GM18505 (cell line): ENCODE data around the gene TBC1D20.
A peak's percentile ranks its signal among the peaks of the same experiment; 100 is the strongest.
"Not testable (repeated sequence)": the region's sequence is repeated elsewhere in the genome, so short reads cannot be mapped to it uniquely, and the experiment has no call there.

Experiments
- ATAC-seq: cut with Tn5 transposase; IDR thresholded peaks from one replicate; pipeline ENCODE4 v1.9.1; 2021; ENCODE audit not compliant: unreplicated experiment
- POLR2A ChIP-seq: IDR thresholded peaks from 4 replicates; pipeline ENCODE4 v1.6.1; 2011; ENCODE audit warnings: borderline replicate concordance; ENCODE audit not compliant: insufficient read depth, insufficient read length; ENCODE audit errors: extremely low read depth

The TBC1D20 gene

GRCh38 chr20:462199-462991 is at the start of gene TBC1D20:
Gene TBC1D20, minus strand, starts transcription at chr20:462533. Its CDS starts 128 bp downstream, at chr20:462405.
- peak; percentile 85 for TF ChIP-seq POLR2A
- peak; percentile 86 for ATAC-seq

- not testable (repeated sequence) for ATAC-seq
Observed at GRCh38 chr20:510328-511057, 48.2 kb upstream of the TBC1D20 start.

DNA sequence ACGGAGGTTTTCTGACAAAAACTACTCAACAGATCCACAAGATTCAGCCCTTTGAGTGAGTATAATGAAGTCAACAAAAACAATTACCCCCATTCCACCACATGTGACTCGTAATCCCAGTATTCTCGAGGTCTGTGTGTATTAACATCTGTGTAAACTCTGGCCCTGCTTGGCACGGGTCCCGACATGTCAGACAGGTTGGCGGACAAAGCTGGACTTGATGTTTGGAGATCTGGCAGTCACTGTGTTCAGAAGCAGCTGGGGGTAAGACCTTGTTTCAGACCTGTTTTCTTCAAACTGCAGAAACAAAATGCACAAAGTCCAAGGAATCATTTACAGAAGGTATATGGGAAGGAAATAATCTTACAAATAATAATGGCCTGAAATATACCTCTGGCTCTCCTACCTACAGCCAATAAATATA is 46.0 kb upstream of the TBC1D20 start:
- ATAC-seq: not testable (repeated sequence)

DNA sequence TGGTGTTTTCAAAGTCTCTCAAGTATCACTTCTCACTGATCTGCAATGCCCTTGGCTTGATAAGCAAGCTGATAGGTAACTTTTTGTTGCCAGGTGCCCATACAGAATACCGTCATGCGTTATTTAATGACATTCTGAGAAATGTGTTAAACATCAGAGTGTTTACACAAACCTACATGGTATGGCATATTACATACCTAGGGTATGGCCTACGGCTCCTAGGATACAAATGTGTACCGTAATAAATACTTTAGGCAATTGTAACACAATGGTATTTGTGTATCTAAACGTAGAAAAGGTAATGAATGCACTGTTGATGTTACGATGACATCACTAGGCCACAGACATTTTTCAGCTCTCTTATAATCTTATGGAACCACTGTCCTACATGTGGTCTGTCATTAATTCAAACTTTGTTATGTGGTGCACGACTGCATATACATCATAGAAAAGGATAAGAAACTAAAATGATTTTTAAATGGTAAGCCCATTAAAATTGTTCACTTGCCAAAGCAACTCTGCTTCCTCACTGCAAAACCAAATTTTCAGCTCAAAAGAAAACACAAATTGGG is 45.5 kb upstream of the TBC1D20 start:
- TF ChIP-seq POLR2A: no peak
- ATAC-seq: no peak

DNA sequence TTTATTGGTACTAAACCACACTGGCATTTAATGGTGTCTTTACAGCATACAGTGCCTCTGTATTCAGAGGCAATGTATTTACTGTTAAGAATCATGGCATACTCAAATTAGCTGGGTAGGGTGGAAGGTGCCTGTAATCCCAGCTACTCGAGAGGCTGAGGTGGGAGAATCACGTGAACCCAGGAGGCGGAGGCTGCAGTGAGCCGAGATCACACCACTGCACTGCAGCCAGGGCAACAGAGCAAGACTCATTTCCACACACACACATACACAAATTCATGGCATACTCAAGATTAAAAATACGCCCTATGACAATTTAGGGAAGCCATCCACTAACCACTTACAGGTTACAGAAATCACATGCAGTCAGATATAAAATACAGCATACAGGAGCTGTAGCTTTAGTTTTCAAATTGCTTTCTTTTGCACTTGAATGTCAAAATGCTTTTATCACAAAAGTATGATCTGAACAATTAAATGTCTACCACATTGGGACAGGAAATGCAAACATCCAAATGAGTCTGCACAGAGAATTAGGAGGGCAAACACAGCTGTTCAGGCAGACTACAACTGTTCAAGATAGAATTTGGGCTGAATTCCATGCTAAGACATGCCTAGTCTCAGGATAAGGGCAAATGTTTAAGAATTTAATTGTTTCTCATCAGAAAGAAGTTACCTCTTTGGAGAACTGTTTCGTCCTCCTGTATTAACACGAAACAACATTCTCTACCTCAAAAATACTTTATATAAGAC is 44.8 kb upstream of the TBC1D20 start:
- TF ChIP-seq POLR2A: no peak
- ATAC-seq: no peak

- no peak for ATAC-seq
Observed at GRCh38 chr20:504632-505075, 42.3 kb upstream of the TBC1D20 start.

DNA sequence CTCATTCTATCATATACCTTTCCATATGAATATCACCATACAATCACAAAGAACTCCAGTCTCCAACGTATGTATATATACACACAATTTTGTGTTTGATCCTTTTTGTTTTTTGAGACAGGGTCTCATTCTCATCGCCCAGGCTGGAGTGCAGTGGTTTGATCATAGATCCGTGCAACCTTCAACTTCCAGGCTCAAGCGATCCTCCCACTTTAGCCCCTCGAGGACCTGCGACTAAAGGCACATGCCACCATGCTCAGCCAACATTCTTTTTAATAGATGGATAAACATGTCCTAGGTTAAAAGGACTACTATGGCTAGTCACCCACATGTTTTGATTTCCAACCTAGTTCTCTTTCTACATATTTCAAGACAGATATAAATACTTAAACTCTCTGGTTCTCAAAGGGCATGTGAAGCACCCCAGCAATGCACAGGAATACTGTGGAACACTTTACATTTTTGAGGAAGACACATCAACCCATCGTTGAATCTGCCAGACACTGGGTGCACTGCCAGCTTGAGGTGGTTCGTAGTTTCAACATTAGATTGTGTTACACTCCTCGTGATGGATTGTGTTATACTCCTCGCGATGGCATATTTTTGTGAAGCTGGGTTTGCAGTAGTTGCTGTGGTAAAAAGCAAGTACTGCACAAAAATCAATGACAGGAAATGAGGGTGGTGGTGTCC is 40.9 kb upstream of the TBC1D20 start:
- no peak for ATAC-seq
- TF ChIP-seq POLR2A: no peak

More at GRCh38 chr20:504632-505075, 42.3 kb upstream of the TBC1D20 start:
- TF ChIP-seq POLR2A: no peak

- no peak for TF ChIP-seq POLR2A
- ATAC-seq: no peak
Observed at GRCh38 chr20:497979-498378, 35.6 kb upstream of the TBC1D20 start.

DNA sequence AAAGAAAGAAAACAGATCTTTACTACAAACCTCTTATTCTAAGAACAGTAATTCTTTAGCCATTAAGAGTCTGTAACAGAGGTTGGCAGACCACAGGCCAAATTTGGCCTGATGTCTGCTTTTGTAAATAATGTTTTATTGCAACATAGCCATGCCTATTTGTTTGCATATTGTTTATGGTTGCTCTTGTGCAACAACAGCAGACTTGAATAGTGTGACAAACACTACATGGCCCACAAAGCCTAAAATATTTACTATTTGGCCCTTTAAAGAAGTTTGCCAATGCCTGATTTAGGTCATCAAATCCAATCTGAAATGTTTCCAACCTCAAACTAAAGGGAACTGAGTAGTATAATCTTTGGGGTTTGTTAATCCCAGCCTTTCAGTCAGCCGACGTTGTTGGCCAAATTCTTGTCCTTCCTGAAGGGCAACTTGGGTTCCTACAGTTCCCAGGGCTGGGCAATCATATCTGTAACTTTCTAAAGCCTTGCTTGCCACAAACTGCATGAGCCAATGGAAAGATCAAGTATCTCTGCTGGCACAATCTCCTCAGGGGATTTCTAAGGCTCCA is 33.9 kb upstream of the TBC1D20 start:
- ATAC-seq: no peak
- TF ChIP-seq POLR2A: no peak

DNA sequence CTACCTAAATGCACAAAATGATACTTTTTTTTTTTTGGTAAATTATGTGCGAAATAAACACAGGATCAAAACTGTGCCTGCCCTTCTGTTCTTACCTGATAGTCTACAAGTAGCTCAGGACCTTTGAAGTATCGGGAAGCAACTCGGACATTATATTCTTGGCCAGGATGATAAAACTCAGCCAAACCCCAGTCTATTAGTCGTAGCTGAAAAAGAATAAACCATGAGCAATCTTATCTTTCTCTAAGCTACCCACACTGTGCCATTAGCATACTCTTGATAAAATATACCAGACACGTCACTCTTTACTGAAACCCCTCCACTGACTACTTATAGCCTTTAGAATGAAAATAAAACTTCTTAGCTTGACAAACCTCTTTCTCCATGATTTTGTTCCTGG is 29.8 kb upstream of the TBC1D20 start:
- TF ChIP-seq POLR2A: no peak
- no peak for ATAC-seq

DNA sequence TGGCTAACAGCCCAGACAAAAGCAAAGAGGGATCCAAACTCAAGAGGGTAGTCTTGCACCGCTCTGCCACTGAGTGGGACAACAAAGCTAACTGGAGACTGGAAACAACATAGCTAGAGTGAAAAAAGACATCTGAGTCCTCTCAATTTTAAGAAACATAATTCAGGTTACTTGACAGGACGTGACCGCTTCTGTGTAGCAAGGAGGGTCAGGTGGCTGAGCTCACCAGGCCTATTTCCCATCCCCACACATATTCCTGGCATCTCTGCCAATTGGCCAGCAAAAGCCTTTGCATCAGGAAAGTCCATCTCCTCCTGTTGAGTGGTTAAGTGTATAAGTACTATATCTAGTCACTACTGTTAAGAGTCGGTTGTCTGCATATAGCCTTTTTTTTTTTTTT is 25.3 kb upstream of the TBC1D20 start:
- no peak for ATAC-seq
- TF ChIP-seq POLR2A: no peak

- no peak for TF ChIP-seq POLR2A
- no peak for ATAC-seq
Observed at GRCh38 chr20:483815-484644, 21.7 kb upstream of the TBC1D20 start.
